ENCODE data around the gene COL5A1. TPM values are rescaled to one million over a fixed set of nuclear protein-coding genes. Genes with fewer than 3 reads are reported as not detected.

The COL5A1 gene
- total RNA-seq, 1 experiment from 2014 or later: 10.6 TPM

DNA sequence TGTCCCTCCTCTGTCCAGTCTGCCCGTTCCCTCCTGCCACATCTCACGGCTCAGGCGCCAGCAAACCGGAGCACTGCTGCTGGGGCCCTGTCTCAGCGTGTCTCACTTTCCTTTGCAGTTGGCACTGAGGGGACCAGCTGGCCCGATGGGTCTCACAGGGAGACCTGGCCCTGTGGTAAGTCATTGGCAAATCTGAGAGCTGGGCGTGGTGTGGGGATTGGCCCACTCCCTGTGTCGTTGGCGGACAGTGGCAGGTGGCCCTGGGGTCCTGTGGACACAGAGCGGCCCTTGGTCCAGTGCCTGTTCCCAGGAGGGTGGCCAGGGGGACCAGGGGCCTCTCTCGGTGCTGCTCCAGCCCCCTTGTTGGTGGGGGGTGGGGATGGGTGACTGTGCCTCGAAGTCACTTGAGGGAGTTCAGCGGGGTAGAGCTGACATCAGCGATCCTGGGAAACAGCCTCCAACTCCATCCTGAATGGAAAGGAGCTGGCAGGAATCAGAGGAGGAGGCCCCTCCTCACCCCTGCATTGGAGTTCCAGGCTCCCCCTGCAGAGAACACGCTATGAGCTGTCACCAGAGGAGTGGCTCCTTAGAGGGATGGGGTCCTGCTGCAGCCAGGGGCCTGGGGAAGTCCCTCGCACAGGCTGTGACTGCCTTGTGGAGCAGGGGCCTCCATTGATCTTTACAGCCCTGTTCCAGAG lies 111.0 kb downstream of the COL5A1 start:
- Histone ChIP-seq H3K36me3 (ENCODE audit: low read depth, low read length) (no peaks in the 10 kb centered on the region), H3K27ac (ENCODE audit: low read length) (no peak overlapping the region), H3F3A (ENCODE audit: low read length, unreplicated experiment) (no peaks in the 10 kb centered on the region), H3K9me2 (replicated peaks; ENCODE audit: low read length) (no peaks in the 10 kb centered on the region), H2AFZ (ENCODE audit: low read length) (no peak overlapping the region), H3K9ac (ENCODE audit: low read length) (no peak overlapping the region), H4K20me1 (ENCODE audit: low read length) (no peaks in the 10 kb centered on the region), H3K9me3 (ENCODE audit: low read length) (no peaks in the 10 kb centered on the region), H3K4me2 (ENCODE audit: low read length) (no peak overlapping the region), H3K4me3 (ENCODE audit: low read length) (no peak overlapping the region), H3K4me1 (ENCODE audit: insufficient read depth, low read length) (no peaks in the 10 kb centered on the region), H3K27me3 (ENCODE audit: low read length) (no peaks in the 10 kb centered on the region), H3K79me2 (ENCODE audit: low read length) (no peaks in the 10 kb centered on the region)
- intact Hi-C loops (cut with micrococcal nuclease): no loop called here
- ChIA-PET POLR2A (ENCODE audit: unreplicated experiment) (no interaction called here), CTCF (no interaction called here)
- DNase-seq: no peak
- no peak for TF ChIP-seq EZH2 (IDR thresholded peaks at IDR 0.05; ENCODE audit: low read length, unreplicated experiment)
- no peak for TF ChIP-seq EZH2phosphoT487 (IDR thresholded peaks at IDR 0.05; ENCODE audit: borderline replicate concordance, low read length)
- TF ChIP-seq, protein P1, sequence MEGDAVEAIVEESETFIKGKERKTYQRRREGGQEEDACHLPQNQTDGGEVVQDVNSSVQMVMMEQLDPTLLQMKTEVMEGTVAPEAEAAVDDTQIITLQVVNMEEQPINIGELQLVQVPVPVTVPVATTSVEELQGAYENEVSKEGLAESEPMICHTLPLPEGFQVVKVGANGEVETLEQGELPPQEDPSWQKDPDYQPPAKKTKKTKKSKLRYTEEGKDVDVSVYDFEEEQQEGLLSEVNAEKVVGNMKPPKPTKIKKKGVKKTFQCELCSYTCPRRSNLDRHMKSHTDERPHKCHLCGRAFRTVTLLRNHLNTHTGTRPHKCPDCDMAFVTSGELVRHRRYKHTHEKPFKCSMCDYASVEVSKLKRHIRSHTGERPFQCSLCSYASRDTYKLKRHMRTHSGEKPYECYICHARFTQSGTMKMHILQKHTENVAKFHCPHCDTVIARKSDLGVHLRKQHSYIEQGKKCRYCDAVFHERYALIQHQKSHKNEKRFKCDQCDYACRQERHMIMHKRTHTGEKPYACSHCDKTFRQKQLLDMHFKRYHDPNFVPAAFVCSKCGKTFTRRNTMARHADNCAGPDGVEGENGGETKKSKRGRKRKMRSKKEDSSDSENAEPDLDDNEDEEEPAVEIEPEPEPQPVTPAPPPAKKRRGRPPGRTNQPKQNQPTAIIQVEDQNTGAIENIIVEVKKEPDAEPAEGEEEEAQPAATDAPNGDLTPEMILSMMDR (conservative IDR thresholded peaks at IDR 0.05; ENCODE audit: low read depth, low read length): no peak
- ATAC-seq: no peak
- no TSS peak for BruUV-seq (replicated peaks)

GRCh38 chr9:134753191-134753590 lies 111.6 kb downstream of the COL5A1 start:
- no peaks in the 10 kb centered on the region for H3K27me3 ChIP-seq (ENCODE audit: low read length)
- no peak overlapping the region for H2AFZ ChIP-seq (ENCODE audit: low read length)
- no peak overlapping the region for H3K27ac ChIP-seq (ENCODE audit: low read length)
- BruUV-seq (replicated peaks): no TSS peak
- H3K79me2 ChIP-seq (ENCODE audit: low read length): no peaks in the 10 kb centered on the region
- ATAC-seq (no peak), DNase-seq (no peak)
- H3K9me2 ChIP-seq (replicated peaks; ENCODE audit: low read length): no peaks in the 10 kb centered on the region
- no peak overlapping the region for H3K4me3 ChIP-seq (ENCODE audit: low read length)
- CTCF ChIA-PET: no interaction called here
- no peak overlapping the region for H3K9ac ChIP-seq (ENCODE audit: low read length)
- intact Hi-C loops (cut with micrococcal nuclease): no loop called here
- H3K4me2 ChIP-seq (ENCODE audit: low read length): no peak overlapping the region
- POLR2A ChIA-PET (ENCODE audit: unreplicated experiment): no interaction called here
- H3K9me3 ChIP-seq (ENCODE audit: low read length): no peaks in the 10 kb centered on the region
- no peaks in the 10 kb centered on the region for H4K20me1 ChIP-seq (ENCODE audit: low read length)
- H3K4me1 ChIP-seq (ENCODE audit: insufficient read depth, low read length): no peaks in the 10 kb centered on the region
- no peak for TF ChIP-seq EZH2 (IDR thresholded peaks at IDR 0.05; ENCODE audit: low read length, unreplicated experiment)
- no peak for TF ChIP-seq EZH2phosphoT487 (IDR thresholded peaks at IDR 0.05; ENCODE audit: borderline replicate concordance, low read length)
- TF ChIP-seq, protein P1 (conservative IDR thresholded peaks at IDR 0.05; ENCODE audit: low read depth, low read length): no peak
- H3K36me3 ChIP-seq (ENCODE audit: low read depth, low read length): no peaks in the 10 kb centered on the region
- H3F3A ChIP-seq (ENCODE audit: low read length, unreplicated experiment): no peaks in the 10 kb centered on the region

- Histone ChIP-seq H3K4me1 (ENCODE audit: insufficient read depth, low read length) (no peaks in the 10 kb centered on the region), H2AFZ (ENCODE audit: low read length) (no peak overlapping the region), H3K27me3 (ENCODE audit: low read length) (no peaks in the 10 kb centered on the region), H3K36me3 (ENCODE audit: low read depth, low read length) (no peaks in the 10 kb centered on the region), H4K20me1 (ENCODE audit: low read length) (no peaks in the 10 kb centered on the region), H3K9me2 (replicated peaks; ENCODE audit: low read length) (no peaks in the 10 kb centered on the region), H3K79me2 (ENCODE audit: low read length) (no peaks in the 10 kb centered on the region), H3K9me3 (ENCODE audit: low read length) (no peaks in the 10 kb centered on the region), H3F3A (ENCODE audit: low read length, unreplicated experiment) (no peaks in the 10 kb centered on the region), H3K4me3 (ENCODE audit: low read length) (no peak overlapping the region), H3K9ac (ENCODE audit: low read length) (no peak overlapping the region), H3K4me2 (ENCODE audit: low read length) (no peak overlapping the region), H3K27ac (ENCODE audit: low read length) (no peak overlapping the region)
- CTCF ChIA-PET: no interaction called here
- TF ChIP-seq, protein P1 (conservative IDR thresholded peaks at IDR 0.05; ENCODE audit: low read depth, low read length): no peak
- no peak for TF ChIP-seq EZH2phosphoT487 (IDR thresholded peaks at IDR 0.05; ENCODE audit: borderline replicate concordance, low read length)
- TF ChIP-seq EZH2 (IDR thresholded peaks at IDR 0.05; ENCODE audit: low read length, unreplicated experiment): no peak
- no TSS peak for BruUV-seq (replicated peaks)
- DNase-seq (no peak), ATAC-seq (no peak)
- intact Hi-C loops (cut with micrococcal nuclease): no loop called here
- POLR2A ChIA-PET (ENCODE audit: unreplicated experiment): no interaction called here
Measured at GRCh38 chr9:134755221-134755907, 113.8 kb downstream of the COL5A1 start.
